LNCAP (cell line): ENCODE data around the gene HMGB3.

Experiments
- TF ChIP-seq, protein P1 (sequence below): fragments of 450-650 bp; IDR thresholded peaks from 2 replicates; pipeline ENCODE4 v1.5.1; 2017; ENCODE audit warnings: mild to moderate bottlenecking

Gene HMGB3

DNA sequence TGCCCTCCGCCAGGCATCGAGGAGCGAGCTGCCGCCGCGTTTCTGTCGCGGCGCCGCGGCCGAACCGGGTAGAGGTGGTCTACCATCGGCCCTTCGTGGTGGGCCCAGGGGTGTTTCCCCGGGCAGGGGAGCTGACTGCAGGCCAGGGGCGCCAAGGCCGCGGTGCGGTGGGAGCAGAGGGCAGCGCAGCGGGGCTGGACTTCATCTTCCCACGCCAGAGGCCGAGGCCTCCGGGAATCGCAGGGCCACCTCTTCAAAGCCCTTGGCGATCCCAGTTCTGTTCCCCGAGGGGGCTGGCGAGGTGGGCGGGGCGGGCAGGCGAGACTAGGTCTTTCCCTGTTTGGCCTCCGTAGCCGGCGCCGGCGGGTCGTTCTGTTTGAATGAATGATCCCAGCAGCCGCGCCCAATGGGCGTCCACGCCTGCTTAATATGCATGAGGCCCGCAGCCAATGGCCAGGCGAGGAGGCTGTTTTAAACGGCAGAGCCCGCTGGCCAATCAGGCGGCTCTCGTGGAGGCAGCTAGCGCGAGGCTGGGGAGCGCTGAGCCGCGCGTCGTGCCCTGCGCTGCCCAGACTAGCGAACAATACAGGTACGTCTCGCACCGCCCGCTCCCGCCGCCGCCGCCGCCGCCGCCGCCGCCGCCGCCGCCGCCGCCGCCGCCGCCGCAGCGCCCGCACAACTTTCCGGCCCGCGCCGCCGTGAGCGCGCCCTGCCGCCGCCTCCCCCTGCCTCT is at the start of gene HMGB3:
HMGB3 (plus strand) TSS at position 548 of the 733 bp plus-strand sequence. CDS start 2,265 bp downstream, outside the sequence.
- TF ChIP-seq, protein P1, sequence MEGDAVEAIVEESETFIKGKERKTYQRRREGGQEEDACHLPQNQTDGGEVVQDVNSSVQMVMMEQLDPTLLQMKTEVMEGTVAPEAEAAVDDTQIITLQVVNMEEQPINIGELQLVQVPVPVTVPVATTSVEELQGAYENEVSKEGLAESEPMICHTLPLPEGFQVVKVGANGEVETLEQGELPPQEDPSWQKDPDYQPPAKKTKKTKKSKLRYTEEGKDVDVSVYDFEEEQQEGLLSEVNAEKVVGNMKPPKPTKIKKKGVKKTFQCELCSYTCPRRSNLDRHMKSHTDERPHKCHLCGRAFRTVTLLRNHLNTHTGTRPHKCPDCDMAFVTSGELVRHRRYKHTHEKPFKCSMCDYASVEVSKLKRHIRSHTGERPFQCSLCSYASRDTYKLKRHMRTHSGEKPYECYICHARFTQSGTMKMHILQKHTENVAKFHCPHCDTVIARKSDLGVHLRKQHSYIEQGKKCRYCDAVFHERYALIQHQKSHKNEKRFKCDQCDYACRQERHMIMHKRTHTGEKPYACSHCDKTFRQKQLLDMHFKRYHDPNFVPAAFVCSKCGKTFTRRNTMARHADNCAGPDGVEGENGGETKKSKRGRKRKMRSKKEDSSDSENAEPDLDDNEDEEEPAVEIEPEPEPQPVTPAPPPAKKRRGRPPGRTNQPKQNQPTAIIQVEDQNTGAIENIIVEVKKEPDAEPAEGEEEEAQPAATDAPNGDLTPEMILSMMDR: no peak

DNA sequence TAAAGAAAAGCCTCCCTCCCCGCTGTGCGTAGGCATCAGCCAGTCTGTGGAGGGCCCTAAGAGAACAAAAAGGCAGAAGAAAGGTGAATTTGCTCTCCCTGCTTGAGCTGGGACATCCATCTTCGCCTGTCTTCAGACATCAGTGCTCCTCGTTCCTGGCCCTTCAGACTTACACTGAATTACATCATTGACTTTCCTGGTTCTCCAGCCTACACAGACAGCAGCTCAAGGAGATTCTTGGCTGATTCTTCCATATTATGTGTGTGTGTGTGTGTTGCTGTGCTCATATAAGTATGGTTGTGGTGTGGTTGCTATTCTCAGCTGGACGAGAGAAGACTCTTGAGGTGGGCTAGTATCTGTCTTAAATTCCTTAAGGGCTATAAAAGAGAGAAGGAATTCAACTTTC is 49.2 kb upstream of the HMGB3 start:
- TF ChIP-seq, protein P1: no peak

DNA sequence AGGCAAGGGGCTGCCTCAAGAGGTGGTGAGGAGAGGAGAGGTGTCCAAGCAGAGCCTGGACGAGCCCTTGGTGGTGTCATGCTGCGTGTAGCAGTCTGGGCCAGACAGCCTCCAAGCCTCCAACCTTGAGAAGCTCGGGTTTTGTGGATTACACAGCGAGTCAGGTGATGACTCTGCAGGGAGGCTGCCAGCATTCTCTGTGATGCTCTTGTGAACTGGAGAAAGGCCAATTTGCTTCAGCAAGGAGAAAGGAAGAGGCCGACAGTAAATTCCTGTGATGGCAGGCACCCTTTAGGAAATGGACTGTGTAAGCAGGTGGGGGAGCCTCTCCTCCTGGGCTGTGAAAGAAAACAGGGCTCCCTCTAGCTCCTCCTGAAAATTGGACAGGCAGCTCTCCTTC is 48.7 kb upstream of the HMGB3 start:
- TF ChIP-seq, protein P1: no peak

DNA sequence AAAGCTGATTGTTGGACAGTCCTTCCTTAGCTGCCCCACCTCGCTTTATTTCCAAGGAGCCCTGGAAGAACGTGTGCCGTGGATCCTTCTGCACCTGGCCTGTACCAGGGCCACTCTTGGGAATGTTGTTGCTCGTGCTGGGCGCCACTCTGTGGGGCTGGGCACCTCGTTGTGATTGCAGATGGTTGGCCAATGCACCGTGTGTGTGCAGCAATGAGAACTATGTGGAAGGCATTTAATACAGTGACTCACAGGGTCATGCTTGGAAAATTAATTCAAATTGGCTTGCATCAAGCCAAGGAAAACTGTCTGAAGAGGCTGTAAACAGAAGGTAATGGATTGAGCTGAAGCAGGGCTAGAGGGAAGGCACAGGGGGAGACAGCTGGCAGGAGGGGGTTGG is 47.7 kb upstream of the HMGB3 start:
- TF ChIP-seq, protein P1: no peak

DNA sequence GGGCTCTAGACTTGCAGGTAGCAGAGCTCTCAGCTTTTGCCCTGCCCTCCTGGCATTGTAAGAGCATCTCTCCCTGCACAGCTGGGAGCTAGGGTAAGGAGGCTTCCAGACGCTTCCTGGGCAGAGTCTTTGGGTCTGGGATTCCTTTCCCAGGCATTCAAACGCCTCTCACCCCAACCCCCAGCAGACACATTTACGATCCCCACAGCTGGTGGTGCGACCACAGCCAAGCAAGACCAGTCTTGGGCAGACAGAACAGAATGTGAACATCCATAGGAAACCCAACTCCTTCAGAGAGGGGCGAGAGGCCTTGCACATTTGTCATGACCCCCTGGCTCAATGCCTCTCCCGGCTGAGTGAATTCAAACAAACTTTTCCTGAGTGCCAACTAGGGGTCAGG is 46.6 kb upstream of the HMGB3 start:
- TF ChIP-seq, protein P1: no peak

DNA sequence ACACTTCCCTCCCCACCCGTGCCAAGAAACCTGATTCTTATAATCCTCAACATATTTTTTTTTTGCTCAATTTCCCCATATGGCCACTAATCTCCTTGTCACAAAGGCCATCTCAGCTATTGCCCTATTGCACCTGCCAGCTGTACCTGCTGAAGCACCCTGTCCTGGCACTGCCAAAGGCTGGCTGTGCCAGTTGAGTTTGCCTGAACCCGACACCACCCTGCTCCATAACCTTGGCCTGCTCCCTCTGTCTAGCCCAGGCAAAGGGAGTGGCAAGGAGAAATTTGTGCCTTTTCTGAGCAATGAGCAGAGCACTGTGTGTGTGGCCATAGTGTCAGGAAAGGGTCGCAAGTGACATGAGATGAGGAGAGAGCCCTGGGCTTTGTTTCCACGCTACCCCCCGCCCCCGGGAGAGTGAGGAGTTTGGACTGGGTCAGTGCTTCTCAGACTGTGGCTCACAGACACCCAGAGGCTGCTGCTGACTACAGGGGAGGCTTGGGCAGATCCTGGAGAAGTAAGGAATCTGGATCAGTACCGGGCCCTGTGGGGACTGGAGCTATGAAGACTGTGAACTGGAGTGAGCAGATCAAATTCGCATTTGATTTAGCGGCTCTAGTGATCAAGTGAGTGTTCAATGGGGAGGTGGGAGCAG is 42.2 kb upstream of the HMGB3 start:
- TF ChIP-seq, protein P1: no peak

DNA sequence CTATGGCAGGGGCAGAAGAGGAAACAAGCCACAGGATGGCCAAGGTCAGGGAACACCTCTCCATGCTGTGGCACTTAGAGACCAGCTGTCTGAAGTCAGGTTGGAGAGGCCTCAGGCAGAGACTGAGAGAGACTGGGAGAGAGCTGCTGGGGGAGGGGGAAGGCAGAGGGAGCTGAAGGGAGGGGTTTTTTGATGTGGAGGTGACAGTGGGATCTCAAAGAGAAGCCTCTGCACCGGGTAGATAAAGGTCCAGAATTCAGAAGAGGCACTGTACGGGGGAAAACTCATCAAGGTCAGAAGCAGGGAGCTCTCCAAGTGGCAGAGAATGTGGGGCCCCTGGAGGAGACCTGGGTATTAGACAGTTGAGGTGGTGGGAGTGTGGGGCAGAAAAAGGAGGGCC is 41.6 kb upstream of the HMGB3 start:
- TF ChIP-seq, protein P1: no peak
